Rectal smooth muscle tissue (tissue), 1 donor: ENCODE data around the gene TAF4.

Experiments used
- H3K27ac ChIP-seq: one replicate; pipeline ENCODE4 v1.7.0; 2013; ENCODE audit warnings: low read depth, low read length, inconsistent platforms
- H3K27me3 ChIP-seq: one replicate; pipeline ENCODE4 v1.7.0; 2013; ENCODE audit warnings: low read length; ENCODE audit not compliant: control insufficient read depth, insufficient read depth
- H3K36me3 ChIP-seq: one replicate; pipeline ENCODE4 v1.7.0; 2013; ENCODE audit warnings: low read length; ENCODE audit not compliant: control insufficient read depth, insufficient read depth
- H3K4me1 ChIP-seq: one replicate; pipeline ENCODE4 v1.7.0; 2013; ENCODE audit warnings: low read length; ENCODE audit not compliant: control insufficient read depth, insufficient read depth
- H3K4me3 ChIP-seq: one replicate; pipeline ENCODE4 v1.7.0; 2013; ENCODE audit warnings: low read length
- H3K9ac ChIP-seq: one replicate; pipeline ENCODE4 v1.7.0; 2013; ENCODE audit warnings: low read length

The TAF4 gene

GRCh38 chr20:61930776-61931475, 134.8 kb downstream of the TAF4 start:
- no peaks in the 10 kb centered on the region for H3K36me3 ChIP-seq
- H3K4me1 ChIP-seq: no peaks in the 10 kb centered on the region
- H3K27me3 ChIP-seq: no peaks in the 10 kb centered on the region
- no peak overlapping the region for H3K4me3 ChIP-seq
- no peak overlapping the region for H3K9ac ChIP-seq
- no peak overlapping the region for H3K27ac ChIP-seq

GRCh38 chr20:61929971-61930666, 135.6 kb downstream of the TAF4 start:
- Histone ChIP-seq H3K27me3 (no peaks in the 10 kb centered on the region), H3K4me3 (no peak overlapping the region), H3K27ac (no peak overlapping the region), H3K36me3 (no peaks in the 10 kb centered on the region), H3K9ac (no peak overlapping the region), H3K4me1 (no peaks in the 10 kb centered on the region)

- Histone ChIP-seq H3K4me1 (no peaks in the 10 kb centered on the region), H3K27me3 (no peaks in the 10 kb centered on the region), H3K4me3 (no peak overlapping the region), H3K9ac (no peak overlapping the region), H3K36me3 (no peaks in the 10 kb centered on the region), H3K27ac (no peak overlapping the region)
These were observed 136.1 kb downstream of the TAF4 start for GRCh38 chr20:61929561-61929960.

GRCh38 chr20:61927826-61928541, 137.7 kb downstream of the TAF4 start:
- Histone ChIP-seq H3K27ac (no peak overlapping the region), H3K36me3 (no peaks in the 10 kb centered on the region), H3K4me1 (no peaks in the 10 kb centered on the region), H3K9ac (no peak overlapping the region), H3K4me3 (no peak overlapping the region), H3K27me3 (peaks cover 2% of the 10 kb centered on the region)

GRCh38 chr20:61927193-61927825, 138.4 kb downstream of the TAF4 start:
- H3K27ac ChIP-seq: no peak overlapping the region
- no peaks in the 10 kb centered on the region for H3K4me1 ChIP-seq
- no peak overlapping the region for H3K9ac ChIP-seq
- H3K36me3 ChIP-seq: no peaks in the 10 kb centered on the region
- peaks cover 2% of the 10 kb centered on the region for H3K27me3 ChIP-seq
- H3K4me3 ChIP-seq: no peak overlapping the region

GRCh38 chr20:61926796-61927192, 138.9 kb downstream of the TAF4 start:
- Histone ChIP-seq H3K4me1 (no peaks in the 10 kb centered on the region), H3K27ac (no peak overlapping the region)

GRCh38 chr20:61926253-61926613, 139.4 kb downstream of the TAF4 start:
- H3K4me3 ChIP-seq: no peak overlapping the region
- no peak overlapping the region for H3K9ac ChIP-seq
- no peaks in the 10 kb centered on the region for H3K4me1 ChIP-seq
- H3K27me3 ChIP-seq: peaks cover 2% of the 10 kb centered on the region
- no peaks in the 10 kb centered on the region for H3K36me3 ChIP-seq
- no peak overlapping the region for H3K27ac ChIP-seq

More at GRCh38 chr20:61926796-61927192, 138.9 kb downstream of the TAF4 start:
- Histone ChIP-seq H3K36me3 (no peaks in the 10 kb centered on the region), H3K4me3 (no peak overlapping the region), H3K9ac (no peak overlapping the region), H3K27me3 (peaks cover 2% of the 10 kb centered on the region)

GRCh38 chr20:61925555-61926252, 140.0 kb downstream of the TAF4 start:
- Histone ChIP-seq H3K36me3 (no peaks in the 10 kb centered on the region), H3K27me3 (peaks cover 2% of the 10 kb centered on the region), H3K27ac (no peak overlapping the region), H3K4me1 (no peaks in the 10 kb centered on the region), H3K9ac (no peak overlapping the region), H3K4me3 (no peak overlapping the region)

- Histone ChIP-seq H3K27ac (no peak overlapping the region), H3K36me3 (no peaks in the 10 kb centered on the region), H3K27me3 (peaks cover 2% of the 10 kb centered on the region), H3K4me3 (no peak overlapping the region), H3K4me1 (no peaks in the 10 kb centered on the region), H3K9ac (no peak overlapping the region)
These were observed 140.7 kb downstream of the TAF4 start for GRCh38 chr20:61924858-61925554.
